HepG2 (cell line): ENCODE data around the gene CD86. TPM values are rescaled to one million over a fixed set of nuclear protein-coding genes. Genes with fewer than 3 reads are reported as not detected.

Source experiments
- ATAC-seq: fragments of 200-7000 bp; cut with Tn5 transposase; 3 replicates; pipeline ENCODE4 v1.9.1; 2020; ENCODE audit warnings: mild to moderate bottlenecking, moderate library complexity
- BruUV-seq: library from RNA; stranded (reverse); fragments of 400-500 nt; replicated peaks from 2 replicates; lab custom pipeline; 2021; lab: Mats Ljungman, UMichigan
- CTCF ChIA-PET: fragments of 300-600 bp; formaldehyde crosslinking; extraction: SDS; loops from one replicate; lab custom pipeline; 2021; ENCODE audit warnings: low total read pairs, inconsistent platforms, low intra/inter-chr PET ratio; lab: Yijun Ruan, JAX
- POLR2A ChIA-PET: fragments of 350-600 bp; sonication (Branson Sonifier 250); formaldehyde crosslinking; loops from one replicate; lab custom pipeline; 2020; ENCODE audit warnings: antibody characterized with exemption, inconsistent platforms; lab: Yijun Ruan, JAX
- DNase-seq: peaks from one replicate; pipeline ENCODE4 v3.0.0-alpha.2; 2015; ENCODE audit warnings: low spot score
- FAIRE-seq: peaks from 3 replicates; lab custom pipeline; 2011; peaks lifted over from hg19 to GRCh38; lab: Jason Lieb, UNC
- H2AFZ ChIP-seq: one replicate; pipeline ENCODE4 v1.6.1; 2011; ENCODE audit warnings: low read length, inconsistent platforms
- H3K27ac ChIP-seq: fragments of 300-600 bp; 3 replicates; pipeline ENCODE4 v1.8.0; 2011; ENCODE audit warnings: mixed run types, mild to moderate bottlenecking, mixed read lengths, low read length, inconsistent platforms; ENCODE audit not compliant: insufficient read depth; ENCODE audit errors: extremely low read length
- H3K27me3 ChIP-seq, 2 experiments: fragments of 200-600 bp in 1 of 2; 2 replicates in 1 of 2; 3 replicates in 1 of 2; pipeline versions ENCODE4 v1.6.0 to v1.8.0; 2011; ENCODE audit warnings: low read length in 2 of 2, mild to moderate bottlenecking in 2 of 2, moderate library complexity in 2 of 2, inconsistent platforms in 1 of 2; ENCODE audit not compliant: insufficient read depth in 2 of 2, control insufficient read depth in 1 of 2
- H3K36me3 ChIP-seq, 2 experiments: fragments of 200-600 bp in 1 of 2; replicated peaks in 1 of 2; 2 replicates in 1 of 2; 3 replicates in 1 of 2; pipeline versions ENCODE4 v1.5.1 to v1.8.0; 2011; ENCODE audit warnings: low read length in 2 of 2, inconsistent platforms in 1 of 2; ENCODE audit not compliant: insufficient read depth in 2 of 2, control insufficient read depth in 1 of 2
- H3K4me1 ChIP-seq: 2 replicates; pipeline ENCODE4 v1.5.1; 2012; ENCODE audit warnings: low read length, inconsistent platforms; ENCODE audit not compliant: insufficient read depth
- H3K4me2 ChIP-seq: 2 replicates; pipeline ENCODE4 v1.6.0; 2011; ENCODE audit warnings: low read depth, low read length, inconsistent platforms
- H3K4me3 ChIP-seq, 3 experiments: fragments of 200-600 bp in 1 of 3; sonication (generic), shearing (Covaris generic) in 1 of 3; replicated peaks in 1 of 3; 2 replicates each; pipeline ENCODE4 v1.5.1; 2011 to 2016; ENCODE audit warnings: low read length in 3 of 3, inconsistent platforms in 2 of 3, low read depth in 2 of 3, mild to moderate bottlenecking in 2 of 3, control low read depth in 1 of 3, mixed read lengths in 1 of 3; ENCODE audit not compliant: insufficient read depth in 1 of 3
- H3K79me2 ChIP-seq: one replicate; pipeline ENCODE4 v1.6.1; 2011; ENCODE audit warnings: low read length, inconsistent platforms; ENCODE audit not compliant: insufficient read depth
- H3K9ac ChIP-seq: 2 replicates; pipeline ENCODE4 v1.6.0; 2011; ENCODE audit warnings: mild to moderate bottlenecking, low read depth, low read length, inconsistent platforms; ENCODE audit not compliant: insufficient read depth
- H3K9me3 ChIP-seq: 2 replicates; pipeline ENCODE4 v1.5.1; 2012; ENCODE audit warnings: mild to moderate bottlenecking, low read length
- H4K20me1 ChIP-seq: 2 replicates; pipeline ENCODE4 v1.6.0; 2011; ENCODE audit warnings: inconsistent platforms, mild to moderate bottlenecking, low read length, moderate library complexity; ENCODE audit not compliant: insufficient read depth
- HDAC6 ChIP-seq: fragments of 200-600 bp; sonication (generic); IDR thresholded peaks from 2 replicates; pipeline ENCODE4 v1.7.0; 2017; ENCODE audit warnings: mild to moderate bottlenecking, antibody characterized with exemption, low read length, low read depth
- MBNL3 ChIP-seq: fragments of 250-450 bp; sonication (Bioruptor Pico); conservative IDR thresholded peaks from 2 replicates; pipeline ENCODE4 v1.8.0; 2022; ENCODE audit warnings: mild to moderate bottlenecking, inconsistent platforms
- MXI1 ChIP-seq: IDR thresholded peaks from 3 replicates; pipeline ENCODE4 v1.6.1; 2012; ENCODE audit warnings: low read depth, low read length, inconsistent platforms, borderline replicate concordance
- NFIB ChIP-seq: sonication (generic); formaldehyde crosslinking; IDR thresholded peaks from 2 replicates; pipeline ENCODE4 v1.9.0; 2021; ENCODE audit warnings: missing genetic modification reagents, mild to moderate bottlenecking, borderline replicate concordance
- RFX1 ChIP-seq: fragments of 450-650 bp; IDR thresholded peaks from 2 replicates; pipeline ENCODE4 v1.6.1; 2017
- ZNF556 ChIP-seq: sonication (generic); formaldehyde crosslinking; IDR thresholded peaks from 2 replicates; pipeline ENCODE4 v1.4.0; 2020; ENCODE audit warnings: mild to moderate bottlenecking, missing genetic modification reagents, borderline replicate concordance
- WGBS: methylation state at CpG from one replicate; pipeline ENCODE4 v1.1.6; 2017; ENCODE audit warnings: low lambda C conversion rate; 5-methylcytosine and 5-hydroxymethylcytosine counted together
- in situ Hi-C: cut with HindIII; loops from 2 replicates; pipeline ENCODE4 v1.10.0; 2017; ENCODE audit warnings: low pct_unique_long_range_greater_than_20kb; ENCODE audit not compliant: extremely low pct_ligation_motif_present
- intact Hi-C: fragments of 100-400 bp; cut with micrococcal nuclease; formaldehyde crosslinking; loops from one replicate; pipeline ENCODE4 v1.10.0; 2022; ENCODE audit not compliant: unreplicated experiment
- polyA plus RNA-seq, 8 experiments: library from polyadenylated mRNA; depleted of rRNA in 3 of 8; stranded (reverse) in 7 of 8; unstranded in 1 of 8; fragments of >200 nt; fragmentation: Illumina TruSeq in 4 of 8; extraction: Trizol in 4 of 8; gene quantifications; 2 replicates each; pipeline versions ENCODE4 v1.2.1 to v1.2.3, GENCODE V29; 2011 to 2016; ENCODE audit warnings: low read depth in 4 of 8, missing spikeins in 1 of 8, mixed read lengths in 1 of 8; ENCODE audit not compliant: insufficient read depth in 1 of 8
- total RNA-seq, 5 experiments: library from RNA; depleted of rRNA; stranded (reverse); fragments of >200 nt; fragmentation: Illumina TruSeq; extraction: Trizol; gene quantifications; 2 replicates each; pipeline ENCODE4 v1.2.3, GENCODE V29; 2016; ENCODE audit warnings: low read depth in 1 of 5
- TF ChIP-seq, protein P1 (sequence below): sonication (generic); formaldehyde crosslinking; conservative IDR thresholded peaks from 2 replicates; pipeline ENCODE4 v1.4.0; 2020; ENCODE audit warnings: missing genetic modification reagents
- TF ChIP-seq, protein P2 (sequence below): IDR thresholded peaks from 2 replicates; pipeline ENCODE4 v1.6.1; 2016; ENCODE audit warnings: mild to moderate bottlenecking, missing biosample characterization, missing genetic modification reagents

The CD86 gene
- total and polyA plus RNA-seq, 2 of the 13 experiments (the other 11 are each of a cell fraction or from before 2014, with no cell fraction given): not detected

DNA sequence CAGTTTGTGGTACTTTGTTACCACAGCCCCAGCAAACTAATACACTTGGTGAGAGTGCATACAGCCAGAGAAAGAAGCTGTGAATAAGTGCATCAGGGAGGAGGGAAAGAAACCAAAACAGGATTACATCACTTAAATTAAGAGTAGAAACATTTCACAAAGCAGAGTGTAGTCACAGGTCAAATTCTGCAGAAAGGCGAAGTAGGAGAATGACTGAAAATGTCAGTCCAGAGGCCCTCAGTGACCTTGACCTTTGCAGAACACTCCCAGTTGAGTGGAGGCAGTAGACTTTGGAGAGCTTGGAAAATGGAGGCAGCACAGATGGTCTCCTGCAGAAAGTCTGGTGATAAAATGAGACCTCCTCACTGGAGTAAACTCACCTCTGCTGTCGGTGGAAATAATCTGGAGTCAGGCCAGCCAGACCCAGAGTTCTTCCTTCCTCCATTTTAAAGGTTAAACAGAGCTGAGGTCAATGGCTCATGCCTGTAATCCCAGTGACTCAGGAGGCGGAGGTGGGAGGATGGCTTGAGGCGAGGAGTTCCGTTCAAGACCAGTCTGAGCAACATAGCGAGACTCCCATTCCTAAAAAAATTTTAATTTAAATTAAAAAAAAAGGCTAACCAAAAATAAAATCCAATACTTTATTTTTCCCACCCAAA, 5.0 kb downstream of the CD86 start:
- intact Hi-C loops: no loop called here
- WGBS: 44% methylated on average over 6 of the region's 6 CpGs
- no TSS peak for BruUV-seq
- CTCF ChIA-PET: no interaction called here
- H3K4me1 ChIP-seq: no peaks in the 10 kb centered on the region
- H2AFZ ChIP-seq: no peak overlapping the region
- in situ Hi-C loops: no loop called here
- no peak overlapping the region for H3K27ac ChIP-seq
- FAIRE-seq (no peak), DNase-seq (no peak), ATAC-seq (no peak)
- no peak overlapping the region for H3K9ac ChIP-seq
- H3K9me3 ChIP-seq: no peaks in the 10 kb centered on the region
- H4K20me1 ChIP-seq: no peaks in the 10 kb centered on the region
- H3K79me2 ChIP-seq: no peaks in the 10 kb centered on the region
- no peak overlapping the region for H3K4me2 ChIP-seq
- POLR2A ChIA-PET: no interaction called here
- H3K4me3 ChIP-seq: no peak overlapping the region
- TF ChIP-seq NFIB (CRISPR knock-in tag): no peak
- TF ChIP-seq, protein P1, sequence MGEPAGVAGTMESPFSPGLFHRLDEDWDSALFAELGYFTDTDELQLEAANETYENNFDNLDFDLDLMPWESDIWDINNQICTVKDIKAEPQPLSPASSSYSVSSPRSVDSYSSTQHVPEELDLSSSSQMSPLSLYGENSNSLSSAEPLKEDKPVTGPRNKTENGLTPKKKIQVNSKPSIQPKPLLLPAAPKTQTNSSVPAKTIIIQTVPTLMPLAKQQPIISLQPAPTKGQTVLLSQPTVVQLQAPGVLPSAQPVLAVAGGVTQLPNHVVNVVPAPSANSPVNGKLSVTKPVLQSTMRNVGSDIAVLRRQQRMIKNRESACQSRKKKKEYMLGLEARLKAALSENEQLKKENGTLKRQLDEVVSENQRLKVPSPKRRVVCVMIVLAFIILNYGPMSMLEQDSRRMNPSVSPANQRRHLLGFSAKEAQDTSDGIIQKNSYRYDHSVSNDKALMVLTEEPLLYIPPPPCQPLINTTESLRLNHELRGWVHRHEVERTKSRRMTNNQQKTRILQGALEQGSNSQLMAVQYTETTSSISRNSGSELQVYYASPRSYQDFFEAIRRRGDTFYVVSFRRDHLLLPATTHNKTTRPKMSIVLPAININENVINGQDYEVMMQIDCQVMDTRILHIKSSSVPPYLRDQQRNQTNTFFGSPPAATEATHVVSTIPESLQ (CRISPR knock-in tag): no peak
- TF ChIP-seq, protein P2, sequence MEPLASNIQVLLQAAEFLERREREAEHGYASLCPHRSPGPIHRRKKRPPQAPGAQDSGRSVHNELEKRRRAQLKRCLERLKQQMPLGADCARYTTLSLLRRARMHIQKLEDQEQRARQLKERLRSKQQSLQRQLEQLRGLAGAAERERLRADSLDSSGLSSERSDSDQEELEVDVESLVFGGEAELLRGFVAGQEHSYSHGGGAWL (CRISPR knock-in tag): no peak
- no peak for TF ChIP-seq ZNF556 (CRISPR knock-in tag)
- TF ChIP-seq RFX1: no peak
- no peak for TF ChIP-seq MBNL3 (CRISPR knock-in tag)
- TF ChIP-seq MXI1: no peak
- TF ChIP-seq HDAC6: no peak
- no peaks in the 10 kb centered on the region for H3K36me3 ChIP-seq
- H3K27me3 ChIP-seq: no peaks in the 10 kb centered on the region
